Heart right ventricle (tissue), 16 donors: ENCODE data around the gene HSD11B2. TPM values are rescaled to one million over a fixed set of nuclear protein-coding genes. Genes with fewer than 3 reads are reported as not detected.
A peak's percentile ranks its signal among the peaks of the same experiment; 100 is the strongest.

Experiments used
- ATAC-seq, 8 donors: fragments of 200-7000 bp; cut with Tn5 transposase; one replicate each; pipeline ENCODE4 v1.9.1; 2020; ENCODE audit warnings: mild to moderate bottlenecking in 8 of 8, moderate library complexity in 8 of 8, moderate number of reproducible peaks in 1 of 8
- DNase-seq, 2 donors: peaks; one replicate each; pipeline ENCODE4 v3.0.0-alpha.2; 2020
- H3K27ac ChIP-seq, 10 donors: fragments of 200-600 bp; sonication (generic) in 2 of 10; one replicate each; pipeline versions ENCODE4 v1.5.0 to v1.8.0; 2020 to 2022; ENCODE audit warnings: mild to moderate bottlenecking in 3 of 10
- H3K27me3 ChIP-seq, 7 donors: fragments of 200-600 bp; one replicate each; pipeline ENCODE4 v1.8.0; 2021 to 2022; ENCODE audit warnings: mild to moderate bottlenecking in 2 of 7
- H3K36me3 ChIP-seq, 9 donors: fragments of 200-600 bp; sonication (generic) in 1 of 9; one replicate each; pipeline versions ENCODE4 v1.5.0 to v1.8.0; 2020 to 2022; ENCODE audit warnings: mild to moderate bottlenecking in 2 of 9
- H3K4me1 ChIP-seq, 9 donors: fragments of 200-600 bp; sonication (generic) in 1 of 9; one replicate each; pipeline versions ENCODE4 v1.5.0 to v1.8.0; 2020 to 2022; ENCODE audit warnings: mild to moderate bottlenecking in 4 of 9
- H3K4me3 ChIP-seq, 10 donors: fragments of 200-600 bp; sonication (generic) in 2 of 10; one replicate each; pipeline versions ENCODE4 v1.5.0 to v1.8.0; 2020 to 2022; ENCODE audit warnings: mild to moderate bottlenecking in 7 of 10, moderate library complexity in 2 of 10
- H3K9me3 ChIP-seq, 11 donors: fragments of 200-600 bp in 10 of 11; sonication (generic) in 2 of 11; one replicate each; pipeline versions ENCODE4 v1.5.0 to v1.8.0; 2013 to 2022; ENCODE audit warnings: mild to moderate bottlenecking in 2 of 11, control low read depth in 1 of 11, moderate library complexity in 1 of 11
- WGBS, 2 donors: extraction: QIAGEN DNeasy Blood & Tissue Kit; methylation state at CpG; one replicate each; pipeline ENCODE4 v1.1.7; 2013; ENCODE audit warnings: inconsistent platforms in 1 of 2; 5-methylcytosine and 5-hydroxymethylcytosine counted together
- intact Hi-C, 10 donors: fragments of 100-400 bp; cut with DNase I; formaldehyde crosslinking; loops; one replicate each; pipeline versions ENCODE4 v1.11.1 to v1.14.2; 2022
- polyA plus RNA-seq, 2 donors: library from polyadenylated mRNA; stranded (reverse); fragments of 200-250 nt; gene quantifications; one replicate each; pipeline ENCODE4 v1.2.3, GENCODE V29; 2013
- total RNA-seq, 10 donors: library from RNA; stranded (reverse); fragmentation: NEBNext Ultra II Directional in 3 of 10; extraction: Animal tissue kit (Norgen Biotek cat#: 25700) in 3 of 10; gene quantifications; one replicate each; pipeline versions ENCODE4 v1.2.1 to v1.2.4, GENCODE V29; 2021 to 2023
- TF ChIP-seq, protein P1 (sequence below), 9 donors: fragments of 200-600 bp; sonication (generic) in 2 of 9; IDR thresholded peaks; one replicate each; pipeline versions ENCODE4 v1.5.0 to v1.8.0; 2021 to 2022; ENCODE audit warnings: antibody characterized with exemption in 9 of 9, mild to moderate bottlenecking in 5 of 9, moderate library complexity in 1 of 9
- donor health status: Arrhythmogenic right ventricular cardiomyopathy.
- donor health status: ischemic (EF 13 %, LVEDD 7.1; RV severe dilation, severe dysfunction).
- donor health status: healthy with polysubstance abuse.
- donor health status: DM: no; HTN: yes; CAD: no.
- donor health status: DM: no; HTN: no; CAD: no.
- donor health status: ischemic (EF 25% LVEDD 6.9; RV normal size, moderate dysfunction).
- donor health status: ischemic (EF 25% LVEDD 5.7; RV mildly dilated, moderate dysfunction).
- donor health status: healthy.
- donor health status: DM: yes; HTN: yes; CAD: no.
- donor health status: Ischemic cardiomyopathy.
- donor health status: ischemic (EF 35%, LVEDD 5.7; RV mildly dilated, moderate dysfunction).
- donor health status: nonischemic (EF 11% LVEDD 7.7; RV severe dilation, severe dysfunction).
- donor health status: DM: yes; HTN: yes; CAD: no.
- donor health status: PGD.
- donor health status: ischemic (EF 29% LVEDD 5.4; RV normal size, mild dysfunction).
- donor health status: nonischemic (EF 23%, LVEDD 6.1; RV moderate dilation, normal function).

Gene HSD11B2
- total and polyA plus RNA-seq, 12 donors, result 0.16 to 1.4 (median 0.51) TPM; not detected in 1

DNA sequence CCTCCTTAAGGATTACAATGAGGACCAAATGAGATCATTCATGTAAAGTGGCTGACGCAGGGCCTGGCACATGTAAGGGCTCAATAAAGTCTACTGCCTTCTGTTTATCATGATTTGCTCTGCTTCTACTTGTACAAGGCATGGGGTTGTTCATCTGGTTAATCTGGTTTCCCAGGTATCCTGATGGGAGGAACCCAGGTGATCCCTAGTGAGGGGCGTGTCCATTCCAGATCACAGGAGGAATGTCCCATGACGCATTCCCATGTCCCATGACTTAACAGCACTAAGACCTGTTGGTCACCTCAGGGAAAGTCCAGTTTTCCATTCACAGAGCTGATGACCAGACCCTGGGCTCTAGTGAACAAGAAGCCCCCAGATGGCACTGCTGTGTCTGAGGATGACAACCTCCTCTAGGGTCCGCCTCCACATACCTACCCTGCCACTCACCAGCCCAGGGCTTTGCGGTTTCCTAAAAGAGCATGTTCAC lies 26.1 kb upstream of the HSD11B2 start:
- Histone ChIP-seq H3K4me3 (no peak overlapping the region), H3K4me1 (peaks cover 11 to 39% (median 22%) of the 10 kb centered on the region in 9 donors), H3K36me3 (no peaks in the 10 kb centered on the region), H3K9me3 (no peaks in the 10 kb centered on the region), H3K27ac (peak overlapping the region in 1 of 10 donors; percentile 88), H3K27me3 (peaks cover 0 to 5% (median 0%) of the 10 kb centered on the region in 7 donors)
- intact Hi-C loops, result loop anchor here in 3 of 10 donors (5.0 to 10.0 kb wide), 3 partner anchors 37 to 140 kb away; partner anchors contain the start of gene PLEKHG4 (in 1 of the 3)
- DNase-seq (no peak), ATAC-seq (no peak)
- TF ChIP-seq, protein P1, sequence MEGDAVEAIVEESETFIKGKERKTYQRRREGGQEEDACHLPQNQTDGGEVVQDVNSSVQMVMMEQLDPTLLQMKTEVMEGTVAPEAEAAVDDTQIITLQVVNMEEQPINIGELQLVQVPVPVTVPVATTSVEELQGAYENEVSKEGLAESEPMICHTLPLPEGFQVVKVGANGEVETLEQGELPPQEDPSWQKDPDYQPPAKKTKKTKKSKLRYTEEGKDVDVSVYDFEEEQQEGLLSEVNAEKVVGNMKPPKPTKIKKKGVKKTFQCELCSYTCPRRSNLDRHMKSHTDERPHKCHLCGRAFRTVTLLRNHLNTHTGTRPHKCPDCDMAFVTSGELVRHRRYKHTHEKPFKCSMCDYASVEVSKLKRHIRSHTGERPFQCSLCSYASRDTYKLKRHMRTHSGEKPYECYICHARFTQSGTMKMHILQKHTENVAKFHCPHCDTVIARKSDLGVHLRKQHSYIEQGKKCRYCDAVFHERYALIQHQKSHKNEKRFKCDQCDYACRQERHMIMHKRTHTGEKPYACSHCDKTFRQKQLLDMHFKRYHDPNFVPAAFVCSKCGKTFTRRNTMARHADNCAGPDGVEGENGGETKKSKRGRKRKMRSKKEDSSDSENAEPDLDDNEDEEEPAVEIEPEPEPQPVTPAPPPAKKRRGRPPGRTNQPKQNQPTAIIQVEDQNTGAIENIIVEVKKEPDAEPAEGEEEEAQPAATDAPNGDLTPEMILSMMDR (IDR thresholded peaks at IDR 0.05), result no peak
- WGBS, 2 donors, result 96 to 97% methylated on average over 5 of the region's 5 CpGs

- intact Hi-C loops, result loop anchor here in 2 of 10 donors (5.0 to 10.0 kb wide), 2 partner anchors 38 to 141 kb away; no protein-coding TSS in a partner anchor
- WGBS, 2 donors, result 91 to 92% methylated on average over 8 of the region's 8 CpGs
- Histone ChIP-seq H3K9me3 (no peaks in the 10 kb centered on the region), H3K4me3 (no peak overlapping the region), H3K27me3 (no peaks in the 10 kb centered on the region), H3K27ac (peak overlapping the region in 6 of 10 donors; percentile 68 to 88 (median 80)), H3K36me3 (no peaks in the 10 kb centered on the region), H3K4me1 (peaks cover 11 to 39% (median 22%) of the 10 kb centered on the region in 9 donors)
- TF ChIP-seq, protein P1 (IDR thresholded peaks at IDR 0.05), result no peak
- DNase-seq (no peak), ATAC-seq (no peak)
Observed at GRCh38 chr16:67405336-67405735, 25.6 kb upstream of the HSD11B2 start.

DNA sequence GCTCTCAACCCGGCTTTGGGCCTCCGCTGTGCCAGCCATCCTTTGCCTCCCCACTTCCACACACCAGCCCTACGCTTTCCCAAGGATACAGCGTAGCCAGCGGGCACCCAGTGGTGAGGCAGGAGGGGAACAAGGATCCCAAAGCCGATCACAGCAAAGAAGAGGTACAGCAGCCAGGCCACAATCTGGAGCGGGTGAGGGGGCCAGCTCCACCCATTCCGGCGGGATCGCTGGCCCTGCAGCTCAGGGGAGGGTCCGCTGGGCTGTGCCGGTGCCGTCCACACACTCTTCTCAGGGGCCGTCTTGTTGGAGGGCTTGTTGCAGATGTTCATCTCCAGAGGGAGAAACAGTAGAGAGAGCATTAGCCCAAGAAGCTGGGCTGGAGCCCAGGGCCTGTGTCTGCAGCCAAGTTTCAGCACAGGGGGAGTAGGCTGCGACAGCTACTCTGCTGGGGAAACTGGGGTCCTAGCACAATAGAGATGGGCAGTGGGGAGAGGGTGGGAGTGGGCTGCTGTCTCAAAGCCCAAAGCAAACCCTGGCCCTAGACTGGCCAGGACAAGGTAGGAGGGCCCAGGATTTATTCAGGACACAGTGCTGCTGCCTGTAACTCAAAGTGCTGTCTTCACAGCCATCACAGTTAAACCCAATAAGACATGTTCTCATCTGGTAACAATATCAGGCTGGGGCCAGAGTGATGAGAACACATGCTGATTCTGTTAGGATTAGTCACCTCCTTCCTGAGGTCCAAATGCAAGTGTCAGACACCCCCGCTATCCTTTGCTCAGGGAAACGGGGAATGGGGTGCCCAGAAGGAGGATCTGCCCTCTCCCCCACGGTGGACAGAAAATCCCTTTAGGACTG lies 24.6 kb upstream of the HSD11B2 start:
- Histone ChIP-seq H3K4me1 (peaks cover 11 to 39% (median 22%) of the 10 kb centered on the region in 9 donors), H3K9me3 (no peaks in the 10 kb centered on the region), H3K27ac (peak overlapping the region in 9 of 10 donors; percentile 53 to 88 (median 78)), H3K4me3 (no peak overlapping the region), H3K27me3 (no peaks in the 10 kb centered on the region), H3K36me3 (no peaks in the 10 kb centered on the region)
- ATAC-seq (peak; percentile 52 to 87 (median 80)), DNase-seq (peak in 1 of 2 donors; percentile 51)
- WGBS, 2 donors, result 54 to 66% methylated on average over 18 of the region's 18 CpGs
- intact Hi-C loops, result loop anchor here in 2 of 10 donors (5.0 to 10.0 kb wide), 2 partner anchors 39 to 142 kb away; no protein-coding TSS in a partner anchor
- TF ChIP-seq, protein P1 (IDR thresholded peaks at IDR 0.05), result no peak

- Histone ChIP-seq H3K4me3 (no peak overlapping the region), H3K27ac (peak overlapping the region in 8 of 10 donors; percentile 68 to 88 (median 79)), H3K9me3 (no peaks in the 10 kb centered on the region), H3K36me3 (no peaks in the 10 kb centered on the region), H3K27me3 (no peaks in the 10 kb centered on the region), H3K4me1 (peaks cover 11 to 39% (median 22%) of the 10 kb centered on the region in 9 donors)
- intact Hi-C loops, result loop anchor here in 2 of 10 donors (5.0 to 10.0 kb wide), 2 partner anchors 40 to 142 kb away; no protein-coding TSS in a partner anchor
- TF ChIP-seq, protein P1 (IDR thresholded peaks at IDR 0.05), result no peak
- 89 to 93% methylated on average over 7 of the region's 7 CpGs for WGBS, 2 donors
- peak in 1 of 8 donors; percentile 15 for ATAC-seq
- DNase-seq, result no peak
Observed at GRCh38 chr16:67407176-67407787, 23.6 kb upstream of the HSD11B2 start.
